ENCODE results near the gene MRGPRX3.

The MRGPRX3 gene

GRCh38 chr11:18168372-18168771 lies 36.0 kb downstream of the MRGPRX3 start:
- no peak for DNase-seq (ENCODE audit: low read depth in 2 of 2)

- DNase-seq (ENCODE audit: low read depth in 2 of 2): no peak
Measured at GRCh38 chr11:18171377-18172000, 39.1 kb downstream of the MRGPRX3 start.

GRCh38 chr11:18172666-18173065 lies 40.3 kb downstream of the MRGPRX3 start, which contains the start of gene MRGPRX4:
MRGPRX4 (plus strand) TSS chr11:18172837; CDS start chr11:18173257, 420 bp downstream.
- no peak for DNase-seq (ENCODE audit: low read depth in 2 of 2)

- no peak for DNase-seq (ENCODE audit: low read depth in 2 of 2)
Measured at GRCh38 chr11:18173225-18173866, 41.0 kb downstream of the MRGPRX3 start.
